Measurements from ENCODE around the gene OR52N5.

OR52N5 gene

GRCh38 chr11:5737670-5738392 lies 45.3 kb downstream of the OR52N5 start:
- Histone ChIP-seq H3K4me1 (no peaks in the 10 kb centered on the region), H3K9me3 (peaks cover 0 to 12% (median 0%) of the 10 kb centered on the region in 3 donors), H3K4me3 (no peak overlapping the region), H3K27ac (no peak overlapping the region), H3K27me3 (no peaks in the 10 kb centered on the region), H3K36me3 (no peaks in the 10 kb centered on the region)
- intact Hi-C loops (cut with DNase I; ENCODE audit: low total_unique reads): no loop called here
- TF ChIP-seq CTCF (IDR thresholded peaks at IDR 0.05): no peak
- no peak for DNase-seq

- no peak for TF ChIP-seq CTCF (IDR thresholded peaks at IDR 0.05)
- intact Hi-C loops (cut with DNase I; ENCODE audit: low total_unique reads): no loop called here
- no peak for DNase-seq
- H3K27ac ChIP-seq: no peak overlapping the region
- no peaks in the 10 kb centered on the region for H3K36me3 ChIP-seq
- H3K4me1 ChIP-seq: no peaks in the 10 kb centered on the region
- H3K9me3 ChIP-seq: peaks cover 0 to 8% (median 0%) of the 10 kb centered on the region in 3 donors
- no peaks in the 10 kb centered on the region for H3K27me3 ChIP-seq
- H3K4me3 ChIP-seq: no peak overlapping the region
Measured at GRCh38 chr11:5737091-5737490, 46.1 kb downstream of the OR52N5 start.

GRCh38 chr11:5736396-5736795 lies 46.8 kb downstream of the OR52N5 start, which contains the start of gene OR56B1:
OR56B1 (plus strand) TSS chr11:5736448; CDS start chr11:5736517, 69 bp downstream.
- DNase-seq: no peak
- H3K36me3 ChIP-seq: no peaks in the 10 kb centered on the region
- no peaks in the 10 kb centered on the region for H3K4me1 ChIP-seq
- H3K4me3 ChIP-seq: no peak within 1 kb of the TSS
- intact Hi-C loops (cut with DNase I; ENCODE audit: low total_unique reads): no loop called here
- H3K27ac ChIP-seq: no peak within 1 kb of the TSS
- H3K9me3 ChIP-seq: peaks cover 0 to 1% (median 0%) of the 10 kb centered on the region in 3 donors
- TF ChIP-seq CTCF (IDR thresholded peaks at IDR 0.05): no peak
- no peaks in the 10 kb centered on the region for H3K27me3 ChIP-seq

GRCh38 chr11:5727691-5728090 lies 55.5 kb downstream of the OR52N5 start:
- intact Hi-C loops (cut with DNase I; ENCODE audit: low total_unique reads): no loop called here
- Histone ChIP-seq H3K36me3 (no peaks in the 10 kb centered on the region), H3K4me1 (no peaks in the 10 kb centered on the region), H3K27ac (no peak overlapping the region), H3K4me3 (no peak overlapping the region), H3K9me3 (no peaks in the 10 kb centered on the region), H3K27me3 (no peaks in the 10 kb centered on the region)
- no peak for TF ChIP-seq CTCF (IDR thresholded peaks at IDR 0.05)
- DNase-seq: no peak

GRCh38 chr11:5726351-5726750 lies 56.8 kb downstream of the OR52N5 start:
- Histone ChIP-seq H3K36me3 (no peaks in the 10 kb centered on the region), H3K4me1 (no peaks in the 10 kb centered on the region), H3K4me3 (no peak overlapping the region), H3K27me3 (no peaks in the 10 kb centered on the region), H3K9me3 (no peaks in the 10 kb centered on the region), H3K27ac (no peak overlapping the region)
- intact Hi-C loops (cut with DNase I; ENCODE audit: low total_unique reads): no loop called here
- no peak for DNase-seq
- TF ChIP-seq CTCF (IDR thresholded peaks at IDR 0.05): no peak
